Measurements from ENCODE around the gene LRRFIP1.
"Not testable (repeated sequence)": the region's sequence is repeated elsewhere in the genome, so short reads cannot be mapped to it uniquely, and the experiment has no call there.

LRRFIP1 gene

GRCh38 chr2:237737196-237737865 lies 109.9 kb downstream of the LRRFIP1 start:
- FAIRE-seq (no peak), DNase-seq (ENCODE audit: insufficient read length, low spot score) (no peak)

DNA sequence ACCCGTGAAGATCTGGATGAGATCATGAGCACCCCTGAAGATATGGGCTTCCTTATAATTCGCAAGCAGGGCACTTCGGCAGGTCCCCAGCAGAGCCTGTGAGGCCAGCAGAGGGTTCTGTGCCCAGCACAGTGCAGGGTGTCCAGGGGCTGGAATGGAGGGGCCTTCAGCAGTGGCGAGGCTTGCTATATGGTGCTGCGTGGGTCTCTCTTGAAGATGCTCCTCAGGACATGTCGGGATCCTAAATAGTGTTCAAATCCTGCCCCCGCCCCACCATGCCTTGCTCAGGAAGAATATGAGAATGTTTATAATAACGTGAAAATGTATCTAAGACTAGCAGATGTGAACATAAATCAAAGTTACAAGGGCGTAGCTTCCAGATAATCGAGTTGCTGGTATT lies 110.9 kb downstream of the LRRFIP1 start:
- no peak for DNase-seq (ENCODE audit: insufficient read length, low spot score)
- FAIRE-seq = no peak

DNA sequence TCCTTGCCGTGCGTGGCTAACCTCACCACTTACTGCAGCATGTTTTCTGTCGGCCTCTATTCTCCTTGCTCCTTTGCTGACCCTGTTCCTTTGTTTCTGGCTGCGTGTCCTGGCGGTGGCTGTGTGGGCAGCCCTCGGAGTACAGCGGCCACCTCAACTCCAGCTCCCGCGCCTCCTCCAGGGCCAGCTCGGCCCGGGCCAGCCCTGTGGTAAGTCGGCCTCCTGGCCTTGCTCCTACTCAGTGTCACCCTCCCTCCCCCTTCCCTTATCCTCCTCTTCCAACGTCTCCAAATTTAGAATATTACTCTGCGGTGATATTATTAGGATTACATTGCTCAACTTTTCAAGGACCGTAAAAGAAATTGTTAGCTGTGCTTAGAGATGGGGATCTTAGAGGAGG lies 111.7 kb downstream of the LRRFIP1 start:
- no peak for DNase-seq (ENCODE audit: insufficient read length, low spot score)
- FAIRE-seq = no peak

- FAIRE-seq (no peak), DNase-seq (ENCODE audit: insufficient read length, low spot score) (no peak)
Measured at GRCh38 chr2:237742191-237742590, 114.8 kb downstream of the LRRFIP1 start.

- no peak for FAIRE-seq
- DNase-seq (ENCODE audit: insufficient read length, low spot score) = no peak
Measured at GRCh38 chr2:237742614-237743013, 115.2 kb downstream of the LRRFIP1 start.

- DNase-seq (ENCODE audit: insufficient read length, low spot score) (no peak), FAIRE-seq (no peak)
Measured at GRCh38 chr2:237743024-237743423, 115.6 kb downstream of the LRRFIP1 start.

DNA sequence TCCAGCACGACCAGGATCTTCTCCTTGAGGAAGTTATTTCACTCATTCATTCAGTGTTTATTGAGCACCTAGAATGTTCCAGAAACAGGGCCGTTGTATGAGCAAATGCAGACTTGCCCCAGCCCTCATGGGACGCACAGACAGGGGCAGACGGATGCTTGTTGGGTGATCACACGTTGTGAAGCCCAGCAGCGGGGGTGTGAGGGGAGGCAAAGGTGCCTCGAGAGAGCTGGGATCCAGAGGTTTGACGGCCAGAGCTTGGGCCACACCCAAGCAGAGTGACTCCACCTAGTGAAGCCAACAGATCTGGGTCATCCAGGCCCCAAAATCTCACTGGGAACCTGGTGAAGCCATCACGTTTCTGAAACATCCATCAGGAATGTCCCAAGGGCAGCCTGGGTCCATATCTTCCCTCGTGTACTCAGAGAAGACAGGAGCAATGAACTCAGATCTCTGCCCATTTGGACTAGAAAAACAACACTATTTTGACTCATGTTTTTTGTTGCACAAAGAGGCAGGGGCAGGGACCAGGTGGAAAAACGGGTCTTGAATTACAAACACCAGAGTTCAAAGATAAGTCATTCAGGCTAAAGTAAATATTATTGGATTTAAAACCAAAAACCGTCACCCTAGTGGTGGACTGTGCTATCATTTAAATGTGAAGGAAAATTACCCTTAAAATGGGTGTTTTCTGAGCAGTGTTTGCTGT lies 116.3 kb downstream of the LRRFIP1 start:
- FAIRE-seq (no peak), DNase-seq (ENCODE audit: insufficient read length, low spot score) (no peak)

DNA sequence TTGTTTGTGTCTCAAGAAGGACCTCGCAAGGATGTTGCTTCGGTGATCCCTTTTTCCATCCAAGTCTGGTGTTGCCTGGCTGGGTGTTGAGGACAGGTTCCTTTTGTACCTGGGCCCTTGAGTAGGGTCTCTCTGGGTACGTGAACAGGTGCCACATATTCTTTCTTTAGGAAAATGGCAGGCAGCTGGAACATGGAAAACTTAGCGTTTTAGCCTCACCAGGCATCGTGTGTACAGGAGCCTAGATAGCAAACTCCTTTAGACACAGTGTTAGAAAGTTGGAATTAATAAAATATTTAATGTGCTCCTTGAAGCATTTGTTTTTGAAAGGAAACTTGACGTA lies 116.9 kb downstream of the LRRFIP1 start:
- FAIRE-seq (no peak), DNase-seq (ENCODE audit: insufficient read length, low spot score) (no peak)

DNA sequence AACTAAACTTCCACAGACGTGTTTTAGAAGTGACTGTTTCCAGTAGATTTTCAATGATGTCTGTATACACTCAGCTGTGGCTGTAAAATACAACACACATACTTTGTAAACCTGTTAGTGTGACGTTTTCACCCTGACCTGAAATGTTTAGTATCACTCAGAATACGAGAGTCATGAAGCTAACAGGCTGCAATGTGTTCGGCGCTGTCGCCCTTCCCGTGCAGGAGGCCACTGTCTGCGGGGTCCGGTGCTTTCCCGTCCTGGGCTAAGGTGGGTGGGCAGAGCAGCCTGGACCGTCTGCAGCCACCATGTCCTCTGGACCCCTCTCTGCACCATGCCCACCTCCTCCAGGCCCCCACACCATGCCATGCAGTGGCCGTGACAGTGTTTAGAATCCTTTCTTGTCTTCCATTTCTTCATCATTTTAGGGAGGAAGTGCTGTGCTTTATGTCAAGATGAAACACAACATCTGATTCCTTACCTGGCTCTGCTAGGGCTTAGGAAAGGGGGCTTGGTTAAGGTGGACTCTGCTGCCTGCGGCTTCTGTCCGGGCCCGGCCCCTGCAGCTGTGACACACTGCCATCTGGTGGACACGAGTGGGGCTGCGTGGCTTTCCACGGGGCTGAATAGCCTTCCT lies 117.3 kb downstream of the LRRFIP1 start:
- FAIRE-seq (peak; percentile 13), DNase-seq (ENCODE audit: insufficient read length, low spot score) (peak; percentile 79)

GRCh38 chr2:237745250-237745613 lies 117.8 kb downstream of the LRRFIP1 start:
- FAIRE-seq = no peak
- DNase-seq (ENCODE audit: insufficient read length, low spot score) = no peak

DNA sequence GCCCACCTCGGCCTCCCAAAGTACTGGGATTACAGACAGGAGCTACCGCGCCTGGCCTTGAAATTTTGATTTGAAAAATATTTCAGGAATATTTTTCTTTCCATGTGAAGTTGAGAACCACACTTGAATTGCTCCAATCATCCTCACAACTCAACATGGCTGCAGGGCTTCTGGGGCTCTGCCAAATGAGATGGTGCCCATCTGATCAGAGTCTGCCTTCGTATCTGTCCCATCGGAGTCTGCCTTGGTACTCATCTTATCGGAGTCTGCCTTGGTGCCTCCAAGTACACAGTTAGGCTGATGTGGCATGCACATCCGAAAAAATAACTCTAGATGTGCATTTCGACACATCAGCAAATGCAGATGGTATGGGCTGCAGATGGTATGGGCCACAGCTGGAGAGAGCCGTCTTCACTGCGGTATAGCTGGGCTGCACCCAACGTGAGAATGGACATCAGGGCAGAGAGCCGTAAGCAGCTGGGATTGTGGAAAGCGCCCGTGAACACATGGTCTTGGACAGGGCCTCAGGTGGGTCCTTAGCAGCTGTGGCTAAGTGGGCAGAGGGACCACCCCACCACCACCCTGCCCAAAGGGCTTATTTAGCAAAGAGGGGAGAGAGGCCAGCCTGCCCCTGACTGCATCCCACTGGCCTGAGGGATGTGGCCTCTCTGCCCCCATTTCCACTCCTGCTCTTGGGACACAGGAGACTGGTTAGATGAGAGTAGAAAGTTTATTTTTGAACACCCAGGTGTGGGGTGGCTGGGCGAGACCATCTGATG lies 119.1 kb downstream of the LRRFIP1 start:
- no peak for FAIRE-seq
- DNase-seq (ENCODE audit: insufficient read length, low spot score) = no peak

GRCh38 chr2:237747189-237747588 lies 119.8 kb downstream of the LRRFIP1 start:
- FAIRE-seq (no peak), DNase-seq (ENCODE audit: insufficient read length, low spot score) (no peak)

DNA sequence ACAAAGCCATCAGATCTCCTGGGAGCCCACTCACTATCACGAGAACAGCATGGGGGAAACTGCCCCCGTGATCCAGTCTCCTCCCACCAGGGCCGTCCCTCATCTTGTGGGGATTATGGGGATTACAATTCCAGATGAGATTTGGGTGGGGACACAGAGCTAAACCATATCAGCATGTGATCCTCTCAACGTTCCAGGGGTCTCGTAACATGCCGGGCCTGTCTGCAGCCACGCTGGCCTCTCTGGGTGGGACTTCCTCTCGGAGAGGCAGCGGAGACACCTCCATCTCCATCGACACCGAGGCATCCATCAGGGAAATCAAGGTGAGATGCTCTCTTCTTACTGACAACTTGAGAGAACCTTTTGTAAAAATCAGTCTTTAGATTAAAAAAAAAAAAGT lies 121.6 kb downstream of the LRRFIP1 start:
- FAIRE-seq = no peak
- DNase-seq (ENCODE audit: insufficient read length, low spot score) = no peak

- FAIRE-seq = no peak
Measured at GRCh38 chr2:237749961-237750360, 122.6 kb downstream of the LRRFIP1 start.

GRCh38 chr2:237750441-237750840 lies 123.1 kb downstream of the LRRFIP1 start:
- not testable (repeated sequence) for FAIRE-seq; DNase-seq (ENCODE audit: insufficient read length, low spot score)

More at GRCh38 chr2:237749961-237750360, 122.6 kb downstream of the LRRFIP1 start:
- no peak for DNase-seq (ENCODE audit: insufficient read length, low spot score)

DNA sequence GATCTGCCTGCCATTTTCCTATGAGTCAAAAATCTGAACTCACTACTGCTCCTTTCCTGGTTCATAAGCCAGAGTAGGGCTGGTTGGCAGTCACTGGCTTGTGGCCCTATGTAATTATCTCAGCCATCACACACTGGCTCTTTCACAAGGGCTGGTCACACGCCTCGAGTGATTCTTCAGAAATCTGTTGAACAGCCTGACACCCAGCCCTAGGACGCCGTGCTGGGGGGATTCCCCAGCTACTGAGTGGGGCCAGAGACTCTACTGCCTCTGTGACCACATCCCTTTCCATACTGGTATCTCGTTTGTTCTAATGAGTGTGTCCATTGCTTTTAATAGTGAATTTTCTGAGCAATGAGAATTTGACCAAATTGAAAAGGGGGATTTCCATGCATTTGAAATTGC lies 125.4 kb downstream of the LRRFIP1 start:
- FAIRE-seq (no peak), DNase-seq (ENCODE audit: insufficient read length, low spot score) (no peak)

DNA sequence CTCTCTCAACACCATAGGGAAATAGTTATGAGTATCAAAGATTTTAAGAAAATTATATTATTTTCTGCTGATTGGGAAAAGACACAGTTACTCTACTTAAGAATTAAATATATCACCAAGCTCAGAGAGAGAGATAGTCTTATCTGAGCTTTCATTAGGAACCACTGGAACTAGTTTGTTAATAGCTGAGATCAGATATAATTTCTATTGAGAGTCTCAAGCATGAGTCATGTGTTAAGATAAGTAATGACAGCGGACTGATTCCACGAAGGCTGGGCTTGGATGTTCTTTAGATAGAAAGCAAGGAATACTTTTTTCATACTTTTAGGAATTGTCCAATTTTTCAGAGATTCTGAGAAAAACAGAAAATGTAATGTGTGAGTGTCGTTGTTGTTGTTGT lies 126.8 kb downstream of the LRRFIP1 start:
- no peak for FAIRE-seq

GRCh38 chr2:237754626-237755248 lies 127.3 kb downstream of the LRRFIP1 start:
- no peak for DNase-seq (ENCODE audit: insufficient read length, low spot score)
- FAIRE-seq = no peak

More for the DNA sequence above, 126.8 kb downstream of the LRRFIP1 start:
- no peak for DNase-seq (ENCODE audit: insufficient read length, low spot score)

GRCh38 chr2:237757616-237758015 lies 130.2 kb downstream of the LRRFIP1 start:
- no peak for FAIRE-seq
- DNase-seq (ENCODE audit: insufficient read length, low spot score) = no peak

GRCh38 chr2:237758185-237758584 lies 130.8 kb downstream of the LRRFIP1 start:
- DNase-seq (ENCODE audit: insufficient read length, low spot score) (no peak), FAIRE-seq (no peak)

GRCh38 chr2:237759176-237759575 lies 131.8 kb downstream of the LRRFIP1 start:
- no peak for FAIRE-seq
- no peak for DNase-seq (ENCODE audit: insufficient read length, low spot score)
